ENCODE measurements around the gene IRF6.

IRF6 gene

GRCh38 chr1:209815490-209815889 lies 9.5 kb upstream of the IRF6 start:
- WGBS (ENCODE audit: insufficient coverage) = 94% methylated on average over 3 of the region's 3 CpGs
- no peak for DNase-seq
- no peaks in the 10 kb centered on the region for H3K4me1 ChIP-seq (ENCODE audit: control extremely low read depth in 1 of 4, control insufficient read depth in 4 of 4, insufficient read depth in 4 of 4, low read length in 3 of 4)
- CTCF ChIA-PET = interaction anchor here (0.6 to 12.7 kb wide), 6 partner anchors 7 to 1227 kb away, joined by 3 to 106 read pairs (median 3); partner anchors contain the start of gene UTP25
- no peak overlapping the region for H3K4me3 ChIP-seq (ENCODE audit: control insufficient read depth in 1 of 7, extremely low read depth in 1 of 7, insufficient read depth in 4 of 7, low read depth in 2 of 7, low read length in 6 of 7)
- no peaks in the 10 kb centered on the region for H3K36me3 ChIP-seq (ENCODE audit: control insufficient read depth in 4 of 4, insufficient read depth in 4 of 4, low read length in 3 of 4)
- H3K9me3 ChIP-seq (ENCODE audit: control extremely low read depth in 1 of 5, control insufficient read depth in 4 of 5, insufficient read depth in 2 of 5, low read depth in 1 of 5, low read length in 4 of 5) = no peaks in the 10 kb centered on the region
- H3K27me3 ChIP-seq (replicated peaks in 2 of 5; ENCODE audit: control insufficient read depth in 4 of 5, insufficient read depth in 5 of 5, low read length in 4 of 5) = peaks cover 0 to 6% (median 2%) of the 10 kb centered on the region in 5 experiments
- POLR2A ChIA-PET = no interaction called here
- no peak overlapping the region for H3K27ac ChIP-seq (ENCODE audit: insufficient read depth in 1 of 2, low read depth in 1 of 2, low read length in 2 of 2, poor library complexity in 1 of 2, severe bottlenecking in 2 of 2)

GRCh38 chr1:209813902-209814301 lies 8.0 kb upstream of the IRF6 start:
- no peak for DNase-seq
- POLR2A ChIA-PET = no interaction called here
- 57% methylated on average over 1 of the region's 4 CpGs for WGBS (ENCODE audit: insufficient coverage)
- CTCF ChIA-PET = interaction anchor here (1.3 to 12.7 kb wide), 2 partner anchors 9 to 41 kb away, joined by 3 to 106 read pairs; partner anchors contain the start of gene UTP25
- Histone ChIP-seq H3K4me1 (ENCODE audit: control extremely low read depth in 1 of 4, control insufficient read depth in 4 of 4, insufficient read depth in 4 of 4, low read length in 3 of 4) (no peaks in the 10 kb centered on the region), H3K36me3 (ENCODE audit: control insufficient read depth in 4 of 4, insufficient read depth in 4 of 4, low read length in 3 of 4) (no peaks in the 10 kb centered on the region), H3K27ac (ENCODE audit: insufficient read depth in 1 of 2, low read depth in 1 of 2, low read length in 2 of 2, poor library complexity in 1 of 2, severe bottlenecking in 2 of 2) (no peak overlapping the region), H3K9me3 (ENCODE audit: control extremely low read depth in 1 of 5, control insufficient read depth in 4 of 5, insufficient read depth in 2 of 5, low read depth in 1 of 5, low read length in 4 of 5) (no peaks in the 10 kb centered on the region), H3K27me3 (replicated peaks in 2 of 5; ENCODE audit: control insufficient read depth in 4 of 5, insufficient read depth in 5 of 5, low read length in 4 of 5) (peaks cover 0 to 5% (median under 1%) of the 10 kb centered on the region in 5 experiments), H3K4me3 (ENCODE audit: control insufficient read depth in 1 of 7, extremely low read depth in 1 of 7, insufficient read depth in 4 of 7, low read depth in 2 of 7, low read length in 6 of 7) (no peak overlapping the region)

GRCh38 chr1:209810783-209811182 lies 4.8 kb upstream of the IRF6 start:
- H3K9me3 ChIP-seq (ENCODE audit: control extremely low read depth in 1 of 5, control insufficient read depth in 4 of 5, insufficient read depth in 2 of 5, low read depth in 1 of 5, low read length in 4 of 5) = no peaks in the 10 kb centered on the region
- DNase-seq = no peak
- H3K4me3 ChIP-seq (ENCODE audit: control insufficient read depth in 1 of 7, extremely low read depth in 1 of 7, insufficient read depth in 4 of 7, low read depth in 2 of 7, low read length in 6 of 7) = no peak overlapping the region
- CTCF ChIA-PET = interaction anchor here (0.6 to 12.7 kb wide), 2 partner anchors 12 to 462 kb away, joined by 4 to 106 read pairs; partner anchors contain the start of gene UTP25
- H3K27me3 ChIP-seq (replicated peaks in 2 of 5; ENCODE audit: control insufficient read depth in 4 of 5, insufficient read depth in 5 of 5, low read length in 4 of 5) = no peaks in the 10 kb centered on the region
- H3K4me1 ChIP-seq (ENCODE audit: control extremely low read depth in 1 of 4, control insufficient read depth in 4 of 4, insufficient read depth in 4 of 4, low read length in 3 of 4) = peaks cover 0 to 7% (median 3%) of the 10 kb centered on the region in 4 experiments
- no peaks in the 10 kb centered on the region for H3K36me3 ChIP-seq (ENCODE audit: control insufficient read depth in 4 of 4, insufficient read depth in 4 of 4, low read length in 3 of 4)
- no peak overlapping the region for H3K27ac ChIP-seq (ENCODE audit: insufficient read depth in 1 of 2, low read depth in 1 of 2, low read length in 2 of 2, poor library complexity in 1 of 2, severe bottlenecking in 2 of 2)
- 94% methylated on average over 3 of the region's 5 CpGs for WGBS (ENCODE audit: insufficient coverage)
- POLR2A ChIA-PET = no interaction called here

- POLR2A ChIA-PET = no interaction called here
- CTCF ChIA-PET = interaction anchor here (12.7 kb wide), 1 partner anchor 13 kb away, joined by 106 read pairs; the partner anchor contains the start of gene UTP25
- Histone ChIP-seq H3K27me3 (replicated peaks in 2 of 5; ENCODE audit: control insufficient read depth in 4 of 5, insufficient read depth in 5 of 5, low read length in 4 of 5) (peaks cover 0 to 10% (median 0%) of the 10 kb centered on the region in 5 experiments), H3K9me3 (ENCODE audit: control extremely low read depth in 1 of 5, control insufficient read depth in 4 of 5, insufficient read depth in 2 of 5, low read depth in 1 of 5, low read length in 4 of 5) (no peaks in the 10 kb centered on the region), H3K4me3 (ENCODE audit: control insufficient read depth in 1 of 7, extremely low read depth in 1 of 7, insufficient read depth in 4 of 7, low read depth in 2 of 7, low read length in 6 of 7) (no peak overlapping the region), H3K4me1 (ENCODE audit: control extremely low read depth in 1 of 4, control insufficient read depth in 4 of 4, insufficient read depth in 4 of 4, low read length in 3 of 4) (peaks cover 0 to 12% (median 5%) of the 10 kb centered on the region in 4 experiments), H3K27ac (ENCODE audit: insufficient read depth in 1 of 2, low read depth in 1 of 2, low read length in 2 of 2, poor library complexity in 1 of 2, severe bottlenecking in 2 of 2) (no peak overlapping the region), H3K36me3 (ENCODE audit: control insufficient read depth in 4 of 4, insufficient read depth in 4 of 4, low read length in 3 of 4) (no peaks in the 10 kb centered on the region)
- 90% methylated on average over 2 of the region's 4 CpGs for WGBS (ENCODE audit: insufficient coverage)
- no peak for DNase-seq
These were observed 3.7 kb upstream of the IRF6 start for GRCh38 chr1:209809611-209810010.

- no peak for DNase-seq
- ChIA-PET POLR2A (no interaction called here), CTCF (interaction anchor here (0.9 to 12.7 kb wide), 3 partner anchors 15 to 121 kb away, joined by 3 to 106 read pairs (median 3); partner anchors contain the start of gene UTP25)
- H3K4me3 ChIP-seq (ENCODE audit: control insufficient read depth in 1 of 7, extremely low read depth in 1 of 7, insufficient read depth in 4 of 7, low read depth in 2 of 7, low read length in 6 of 7) = no peak overlapping the region
- H3K27ac ChIP-seq (ENCODE audit: insufficient read depth in 1 of 2, low read depth in 1 of 2, low read length in 2 of 2, poor library complexity in 1 of 2, severe bottlenecking in 2 of 2) = no peak overlapping the region
- no peaks in the 10 kb centered on the region for H3K9me3 ChIP-seq (ENCODE audit: control extremely low read depth in 1 of 5, control insufficient read depth in 4 of 5, insufficient read depth in 2 of 5, low read depth in 1 of 5, low read length in 4 of 5)
- H3K27me3 ChIP-seq (replicated peaks in 2 of 5; ENCODE audit: control insufficient read depth in 4 of 5, insufficient read depth in 5 of 5, low read length in 4 of 5) = peaks cover 0 to 14% (median 0%) of the 10 kb centered on the region in 5 experiments
- no peaks in the 10 kb centered on the region for H3K36me3 ChIP-seq (ENCODE audit: control insufficient read depth in 4 of 4, insufficient read depth in 4 of 4, low read length in 3 of 4)
- H3K4me1 ChIP-seq (ENCODE audit: control extremely low read depth in 1 of 4, control insufficient read depth in 4 of 4, insufficient read depth in 4 of 4, low read length in 3 of 4) = peaks cover 0 to 12% (median 5%) of the 10 kb centered on the region in 4 experiments
These were observed 2.2 kb upstream of the IRF6 start for GRCh38 chr1:209808059-209808581.

- H3K36me3 ChIP-seq (ENCODE audit: control insufficient read depth in 4 of 4, insufficient read depth in 4 of 4, low read length in 3 of 4) = no peaks in the 10 kb centered on the region
- CTCF ChIA-PET = interaction anchor here (1.2 to 12.7 kb wide), 2 partner anchors 15 to 20 kb away, joined by 3 to 106 read pairs; partner anchors contain the start of gene UTP25
- peaks cover 0 to 12% (median 5%) of the 10 kb centered on the region in 4 experiments for H3K4me1 ChIP-seq (ENCODE audit: control extremely low read depth in 1 of 4, control insufficient read depth in 4 of 4, insufficient read depth in 4 of 4, low read length in 3 of 4)
- POLR2A ChIA-PET = no interaction called here
- no peak overlapping the region for H3K4me3 ChIP-seq (ENCODE audit: control insufficient read depth in 1 of 7, extremely low read depth in 1 of 7, insufficient read depth in 4 of 7, low read depth in 2 of 7, low read length in 6 of 7)
- H3K9me3 ChIP-seq (ENCODE audit: control extremely low read depth in 1 of 5, control insufficient read depth in 4 of 5, insufficient read depth in 2 of 5, low read depth in 1 of 5, low read length in 4 of 5) = no peaks in the 10 kb centered on the region
- no peak overlapping the region for H3K27ac ChIP-seq (ENCODE audit: insufficient read depth in 1 of 2, low read depth in 1 of 2, low read length in 2 of 2, poor library complexity in 1 of 2, severe bottlenecking in 2 of 2)
- H3K27me3 ChIP-seq (replicated peaks in 2 of 5; ENCODE audit: control insufficient read depth in 4 of 5, insufficient read depth in 5 of 5, low read length in 4 of 5) = peaks cover 0 to 14% (median 0%) of the 10 kb centered on the region in 5 experiments
- no peak for DNase-seq
- 100% methylated on average over 1 of the region's 4 CpGs for WGBS (ENCODE audit: insufficient coverage)
These were observed 1.6 kb upstream of the IRF6 start for GRCh38 chr1:209807509-209807908.

GRCh38 chr1:209805341-209805781 lies 581 bp downstream of the IRF6 start:
- DNase-seq = no peak
- ChIA-PET CTCF (interaction anchor here (0.8 to 12.7 kb wide), 2 partner anchors 17 to 18 kb away, joined by 3 to 106 read pairs; partner anchors contain the start of gene UTP25), POLR2A (no interaction called here)
- 67% methylated on average over 10 of the region's 19 CpGs for WGBS (ENCODE audit: insufficient coverage)
- Histone ChIP-seq H3K27me3 (replicated peaks in 2 of 5; ENCODE audit: control insufficient read depth in 4 of 5, insufficient read depth in 5 of 5, low read length in 4 of 5) (peaks cover 0 to 14% (median 2%) of the 10 kb centered on the region in 5 experiments), H3K9me3 (ENCODE audit: control extremely low read depth in 1 of 5, control insufficient read depth in 4 of 5, insufficient read depth in 2 of 5, low read depth in 1 of 5, low read length in 4 of 5) (no peaks in the 10 kb centered on the region), H3K27ac (ENCODE audit: insufficient read depth in 1 of 2, low read depth in 1 of 2, low read length in 2 of 2, poor library complexity in 1 of 2, severe bottlenecking in 2 of 2) (no peak overlapping the region), H3K4me1 (ENCODE audit: control extremely low read depth in 1 of 4, control insufficient read depth in 4 of 4, insufficient read depth in 4 of 4, low read length in 3 of 4) (peaks cover 0 to 12% (median 5%) of the 10 kb centered on the region in 4 experiments), H3K4me3 (ENCODE audit: control insufficient read depth in 1 of 7, extremely low read depth in 1 of 7, insufficient read depth in 4 of 7, low read depth in 2 of 7, low read length in 6 of 7) (peak overlapping the region in 4 of 7 experiments; percentile 52 to 73 (median 69)), H3K36me3 (ENCODE audit: control insufficient read depth in 4 of 4, insufficient read depth in 4 of 4, low read length in 3 of 4) (no peaks in the 10 kb centered on the region)

Data from common myeloid progenitor, CD34-positive (primary cell).